MM.1S (cell line): ENCODE results near the gene HPCAL1.

Experiments used
- DNase-seq: peaks from one replicate; pipeline ENCODE4 v3.0.0-alpha.2; 2015
- H2AFZ ChIP-seq: fragments of 300-600 bp; sonication (generic); 2 replicates; pipeline ENCODE4 v1.6.0; 2016; ENCODE audit warnings: antibody characterized with exemption, low read length
- H3F3A ChIP-seq: fragments of 300-600 bp; sonication (generic); 2 replicates; pipeline ENCODE4 v1.6.1; 2016; ENCODE audit warnings: mild to moderate bottlenecking, antibody characterized with exemption, low read length, moderate library complexity, mixed read lengths; ENCODE audit not compliant: insufficient read depth
- H3K27ac ChIP-seq: fragments of 300-600 bp; sonication (generic); 2 replicates; pipeline ENCODE4 v1.5.1; 2016; ENCODE audit warnings: mild to moderate bottlenecking, low read length
- H3K27me3 ChIP-seq: fragments of 300-600 bp; sonication (generic); replicated peaks from 2 replicates; pipeline ENCODE4 v1.6.0; 2016; ENCODE audit warnings: low read length; ENCODE audit not compliant: insufficient read depth
- H3K36me3 ChIP-seq: fragments of 300-600 bp; sonication (generic); replicated peaks from 2 replicates; pipeline ENCODE4 v1.6.1; 2016; ENCODE audit warnings: mild to moderate bottlenecking, low read length, mixed read lengths; ENCODE audit not compliant: insufficient read depth
- H3K4me1 ChIP-seq: fragments of 300-600 bp; sonication (generic); 2 replicates; pipeline ENCODE4 v1.6.1; 2016; ENCODE audit warnings: low read length, mixed read lengths
- H3K4me2 ChIP-seq: fragments of 300-600 bp; sonication (generic); 2 replicates; pipeline ENCODE4 v1.6.0; 2016; ENCODE audit warnings: low read depth, low read length
- H3K4me3 ChIP-seq: fragments of 300-600 bp; sonication (generic); 2 replicates; pipeline ENCODE4 v1.5.1; 2016; ENCODE audit warnings: low read length, mixed read lengths
- H3K79me2 ChIP-seq: fragments of 300-600 bp; sonication (generic); 2 replicates; pipeline ENCODE4 v1.6.1; 2016; ENCODE audit warnings: mixed run types, low read length, mixed read lengths
- H3K9ac ChIP-seq: fragments of 300-600 bp; sonication (generic); 2 replicates; pipeline ENCODE4 v1.6.1; 2016; ENCODE audit warnings: low read length, mixed read lengths
- H3K9me2 ChIP-seq: fragments of 300-600 bp; sonication (generic); replicated peaks from 2 replicates; pipeline ENCODE4 v1.6.1; 2016; ENCODE audit warnings: mild to moderate bottlenecking, low read length, mixed read lengths; ENCODE audit not compliant: insufficient read depth
- H3K9me3 ChIP-seq: fragments of 300-600 bp; sonication (generic); replicated peaks from 2 replicates; pipeline ENCODE4 v1.6.1; 2016; ENCODE audit warnings: mild to moderate bottlenecking, low read length, mixed read lengths; ENCODE audit not compliant: insufficient read depth
- H4K20me1 ChIP-seq: fragments of 300-600 bp; sonication (generic); 2 replicates; pipeline ENCODE4 v1.6.1; 2016; ENCODE audit warnings: mild to moderate bottlenecking, low read length, moderate library complexity, mixed read lengths; ENCODE audit not compliant: insufficient read depth
- EZH2 ChIP-seq: fragments of 300-600 bp; sonication (generic); optimal IDR thresholded peaks from 2 replicates; pipeline ENCODE3; 2017; ENCODE audit warnings: low read depth, mild to moderate bottlenecking, antibody characterized with exemption, low read length, mixed read lengths
- EZH2phosphoT487 ChIP-seq: fragments of 300-600 bp; sonication (generic); IDR thresholded peaks from 2 replicates; pipeline ENCODE4 v1.6.1; 2018; ENCODE audit warnings: antibody characterized with exemption, low read length
- TF ChIP-seq, protein P1 (sequence below): fragments of 300-600 bp; sonication (generic); IDR thresholded peaks from 2 replicates; pipeline ENCODE4 v1.5.1; 2016; ENCODE audit warnings: antibody characterized with exemption, low read length, mixed read lengths

Gene HPCAL1

DNA sequence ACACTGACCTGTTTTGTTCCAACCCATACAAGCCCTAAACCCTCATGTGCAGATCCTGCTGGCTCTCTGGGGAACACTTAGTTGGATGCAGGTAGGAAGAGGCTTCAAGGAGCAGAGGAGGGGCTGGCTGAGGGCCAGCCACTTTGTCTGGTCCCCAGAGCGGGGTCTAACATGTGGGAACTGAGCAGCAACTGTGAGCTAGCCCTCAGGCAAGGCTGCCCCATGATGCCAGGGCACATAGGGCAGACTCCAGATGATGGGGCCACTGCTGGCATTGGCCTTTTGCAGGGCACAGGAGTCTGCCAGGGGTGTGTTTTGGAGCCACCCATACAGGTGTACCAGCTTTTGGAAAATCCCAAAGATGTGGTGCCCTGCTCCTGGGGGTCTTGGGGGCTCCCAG, 67.7 kb downstream of the HPCAL1 start:
- DNase-seq: no peak
- Histone ChIP-seq H3K9me2 (no peaks in the 10 kb centered on the region), H3F3A (peaks cover 4% of the 10 kb centered on the region; the same call in 1 of the 2 replicates), H3K4me1 (peaks cover 11% of the 10 kb centered on the region), H3K27ac (no peak overlapping the region), H3K4me3 (no peak overlapping the region), H3K9me3 (no peaks in the 10 kb centered on the region), H2AFZ (no peak overlapping the region), H3K79me2 (peaks cover 95% of the 10 kb centered on the region), H3K9ac (no peak overlapping the region), H3K27me3 (no peaks in the 10 kb centered on the region), H4K20me1 (no peaks in the 10 kb centered on the region), H3K36me3 (no peaks in the 10 kb centered on the region), H3K4me2 (no peak overlapping the region)
- TF ChIP-seq, protein P1, sequence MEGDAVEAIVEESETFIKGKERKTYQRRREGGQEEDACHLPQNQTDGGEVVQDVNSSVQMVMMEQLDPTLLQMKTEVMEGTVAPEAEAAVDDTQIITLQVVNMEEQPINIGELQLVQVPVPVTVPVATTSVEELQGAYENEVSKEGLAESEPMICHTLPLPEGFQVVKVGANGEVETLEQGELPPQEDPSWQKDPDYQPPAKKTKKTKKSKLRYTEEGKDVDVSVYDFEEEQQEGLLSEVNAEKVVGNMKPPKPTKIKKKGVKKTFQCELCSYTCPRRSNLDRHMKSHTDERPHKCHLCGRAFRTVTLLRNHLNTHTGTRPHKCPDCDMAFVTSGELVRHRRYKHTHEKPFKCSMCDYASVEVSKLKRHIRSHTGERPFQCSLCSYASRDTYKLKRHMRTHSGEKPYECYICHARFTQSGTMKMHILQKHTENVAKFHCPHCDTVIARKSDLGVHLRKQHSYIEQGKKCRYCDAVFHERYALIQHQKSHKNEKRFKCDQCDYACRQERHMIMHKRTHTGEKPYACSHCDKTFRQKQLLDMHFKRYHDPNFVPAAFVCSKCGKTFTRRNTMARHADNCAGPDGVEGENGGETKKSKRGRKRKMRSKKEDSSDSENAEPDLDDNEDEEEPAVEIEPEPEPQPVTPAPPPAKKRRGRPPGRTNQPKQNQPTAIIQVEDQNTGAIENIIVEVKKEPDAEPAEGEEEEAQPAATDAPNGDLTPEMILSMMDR: no peak
- no peak for TF ChIP-seq EZH2
- TF ChIP-seq EZH2phosphoT487: no peak

DNA sequence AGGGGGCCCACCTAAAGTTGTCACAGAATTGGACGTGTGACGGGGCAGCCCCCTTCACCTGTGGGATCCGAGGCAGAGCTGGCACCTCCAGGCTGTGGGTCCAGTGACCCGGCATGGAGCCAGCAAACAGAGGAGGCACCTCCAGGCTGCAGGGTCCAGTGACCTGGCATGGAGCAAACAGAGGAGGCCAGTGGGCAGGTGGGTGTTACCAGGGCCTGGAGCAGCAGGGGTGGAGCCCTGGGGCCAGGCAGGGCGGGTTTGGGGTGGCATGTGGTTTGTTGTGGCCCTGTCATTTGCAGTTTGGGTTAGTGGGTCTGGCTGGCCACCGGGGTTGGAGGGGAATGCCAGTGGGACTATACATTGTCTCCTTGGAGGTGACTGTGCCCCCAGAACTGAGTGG, 68.2 kb downstream of the HPCAL1 start:
- DNase-seq: no peak
- Histone ChIP-seq H4K20me1 (no peaks in the 10 kb centered on the region), H3K79me2 (peaks cover 95% of the 10 kb centered on the region), H3K27me3 (no peaks in the 10 kb centered on the region), H3K27ac (no peak overlapping the region), H3K9ac (no peak overlapping the region), H3F3A (peaks cover 8% of the 10 kb centered on the region; the same call in 1 of the 2 replicates), H3K9me2 (no peaks in the 10 kb centered on the region), H3K36me3 (no peaks in the 10 kb centered on the region), H3K4me1 (peaks cover 16% of the 10 kb centered on the region), H3K4me3 (no peak overlapping the region), H3K9me3 (no peaks in the 10 kb centered on the region), H2AFZ (no peak overlapping the region), H3K4me2 (no peak overlapping the region)
- TF ChIP-seq, protein P1: no peak
- TF ChIP-seq EZH2: no peak
- no peak for TF ChIP-seq EZH2phosphoT487

DNA sequence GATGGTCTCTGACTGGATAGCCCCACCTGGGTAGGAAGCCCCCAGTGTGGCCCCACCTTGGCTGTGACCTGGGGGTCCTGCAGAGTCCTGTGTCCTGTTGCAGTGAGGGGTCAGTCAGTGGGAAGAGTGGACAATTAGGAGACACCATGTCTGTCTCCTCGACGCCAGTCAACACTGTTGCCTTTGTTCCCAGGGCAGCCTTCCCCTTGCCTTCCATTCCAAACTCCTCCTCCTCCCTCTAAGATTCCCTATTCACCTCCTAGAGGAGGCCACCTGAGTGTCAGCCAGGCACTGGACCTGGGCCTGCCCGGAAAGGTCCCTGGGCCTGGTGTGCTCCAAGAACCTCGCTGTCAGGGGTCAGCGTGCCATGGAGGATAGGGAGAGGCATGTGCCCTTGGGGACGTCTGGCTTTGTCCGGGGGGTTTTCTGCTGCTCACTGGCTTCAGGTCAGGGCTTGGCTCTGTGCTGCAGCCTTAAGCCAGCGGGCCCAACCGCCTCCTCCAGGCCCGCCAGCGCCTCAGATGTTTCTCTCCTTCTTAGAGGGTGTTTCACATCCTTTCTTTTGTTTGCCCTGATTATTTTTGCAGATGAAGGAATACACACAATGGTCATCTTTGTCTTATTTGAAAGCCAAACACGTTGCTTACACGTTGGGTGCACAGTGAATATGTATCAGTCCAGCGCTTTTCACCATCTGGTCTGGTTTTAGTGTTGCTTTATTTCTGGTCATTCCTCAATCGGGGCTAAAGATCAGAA, 68.9 kb downstream of the HPCAL1 start:
- Histone ChIP-seq H3F3A (peaks cover 10% of the 10 kb centered on the region; the same call in 1 of the 2 replicates), H4K20me1 (no peaks in the 10 kb centered on the region), H2AFZ (no peak overlapping the region), H3K27me3 (no peaks in the 10 kb centered on the region), H3K4me3 (no peak overlapping the region), H3K4me1 (peaks cover 21% of the 10 kb centered on the region), H3K4me2 (no peak overlapping the region), H3K9me3 (no peaks in the 10 kb centered on the region), H3K27ac (no peak overlapping the region), H3K9ac (no peak overlapping the region), H3K36me3 (no peaks in the 10 kb centered on the region), H3K79me2 (peaks cover 98% of the 10 kb centered on the region), H3K9me2 (no peaks in the 10 kb centered on the region)
- TF ChIP-seq, protein P1: no peak
- TF ChIP-seq EZH2 (no peak), EZH2phosphoT487 (no peak)
- DNase-seq: no peak
